Measurements from ENCODE around the gene CFAP44.
"Not testable (repeated sequence)": the region's sequence is repeated elsewhere in the genome, so short reads cannot be mapped to it uniquely, and the experiment has no call there.

CFAP44 gene, protein sequence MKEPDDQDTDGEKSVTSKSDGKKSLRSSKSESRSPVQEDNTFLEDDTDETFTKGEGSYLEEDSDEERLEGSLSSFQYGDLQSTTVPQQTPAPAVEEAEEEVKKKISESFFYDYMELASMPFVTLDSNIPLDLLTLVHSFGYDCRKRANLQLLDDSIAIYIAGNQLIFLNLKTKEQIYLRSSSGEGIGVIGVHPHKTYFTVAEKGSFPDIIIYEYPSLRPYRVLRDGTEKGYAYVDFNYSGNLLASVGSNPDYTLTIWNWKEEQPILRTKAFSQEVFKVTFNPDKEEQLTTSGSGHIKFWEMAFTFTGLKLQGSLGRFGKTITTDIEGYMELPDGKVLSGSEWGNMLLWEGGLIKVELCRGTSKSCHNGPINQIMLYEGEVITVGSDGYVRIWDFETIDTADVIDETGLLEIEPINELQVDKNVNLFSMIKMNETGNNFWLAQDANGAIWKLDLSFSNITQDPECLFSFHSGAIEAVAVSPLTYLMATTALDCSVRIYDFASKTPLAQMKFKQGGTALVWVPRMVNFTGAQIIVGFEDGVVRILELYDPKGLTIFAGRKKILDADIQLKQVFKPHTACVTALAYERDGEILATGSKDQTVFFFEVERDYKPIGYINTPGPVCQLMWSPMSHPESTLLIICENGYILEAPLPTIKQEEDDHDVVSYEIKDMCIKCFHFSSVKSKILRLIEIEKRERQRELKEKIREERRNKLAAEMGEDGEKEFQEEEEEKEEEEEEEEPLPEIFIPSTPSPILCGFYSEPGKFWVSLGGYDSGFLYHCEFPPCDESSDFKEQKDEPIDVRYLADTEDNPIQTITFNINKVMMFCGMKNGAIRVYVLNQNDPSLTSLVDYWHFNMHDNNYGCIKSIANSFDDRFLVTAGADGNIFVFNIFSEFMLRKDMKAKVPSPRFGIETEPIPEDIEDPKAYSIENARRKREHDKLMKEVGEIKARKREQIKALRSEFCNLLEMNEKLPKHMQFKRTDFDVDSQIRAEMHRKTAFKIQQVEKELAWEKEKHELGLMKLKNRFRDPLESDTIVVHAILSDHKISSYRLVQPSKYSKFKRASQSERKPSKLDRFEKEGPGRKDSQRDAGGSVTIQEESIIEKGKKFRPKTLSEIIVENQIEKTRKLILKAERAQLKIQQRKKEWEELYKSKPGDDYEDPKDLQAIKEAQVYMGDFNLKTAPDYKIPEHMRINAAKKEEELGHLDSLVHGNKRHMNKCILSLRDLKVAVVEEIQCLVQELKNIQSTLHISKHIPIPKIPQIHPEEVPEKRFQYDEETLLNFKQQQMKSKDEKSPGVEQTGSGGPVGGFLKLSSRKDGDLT (N-terminal part only)

DNA sequence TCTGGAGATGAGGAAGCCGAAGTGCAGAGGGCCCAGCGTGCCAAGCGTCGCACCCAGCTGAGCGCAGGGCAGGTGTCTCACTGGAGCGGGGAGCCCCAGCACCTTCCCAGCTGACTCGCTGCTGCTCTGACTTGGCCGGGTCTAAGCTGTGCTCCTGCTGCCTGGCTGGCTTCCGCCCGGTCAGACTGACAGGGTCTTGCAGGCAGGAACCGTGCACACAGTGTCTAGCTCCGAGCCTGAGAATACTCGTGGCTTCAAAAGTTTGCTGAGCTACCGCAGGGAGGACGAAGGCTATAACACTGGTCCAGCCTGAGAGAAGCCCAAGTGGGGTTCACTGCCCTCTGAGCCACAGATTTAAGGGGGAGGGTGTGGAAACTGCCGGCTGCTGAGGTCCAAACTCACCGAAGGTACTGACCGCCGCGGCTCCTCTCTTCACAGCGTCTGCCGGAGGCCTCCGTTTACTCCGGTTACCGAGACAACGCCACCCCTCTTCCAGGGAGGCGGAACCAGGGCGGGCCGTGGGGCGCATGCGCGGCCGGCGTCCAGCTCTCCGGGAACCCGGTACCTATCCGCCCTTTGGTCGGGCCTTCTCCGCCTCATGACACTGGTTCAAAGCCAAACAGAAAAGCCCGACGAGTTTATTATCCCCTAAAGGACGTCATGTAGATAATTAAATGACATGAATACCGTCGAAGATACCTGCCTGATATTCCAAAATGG lies at the start of gene CFAP44:
Gene CFAP44, minus strand, starts transcription at position 443 of the 720 bp plus-strand sequence. CDS start 7,829 bp downstream, outside the sequence.
- peak; percentile 12 for DNase-seq (ENCODE audit: low read depth)

DNA sequence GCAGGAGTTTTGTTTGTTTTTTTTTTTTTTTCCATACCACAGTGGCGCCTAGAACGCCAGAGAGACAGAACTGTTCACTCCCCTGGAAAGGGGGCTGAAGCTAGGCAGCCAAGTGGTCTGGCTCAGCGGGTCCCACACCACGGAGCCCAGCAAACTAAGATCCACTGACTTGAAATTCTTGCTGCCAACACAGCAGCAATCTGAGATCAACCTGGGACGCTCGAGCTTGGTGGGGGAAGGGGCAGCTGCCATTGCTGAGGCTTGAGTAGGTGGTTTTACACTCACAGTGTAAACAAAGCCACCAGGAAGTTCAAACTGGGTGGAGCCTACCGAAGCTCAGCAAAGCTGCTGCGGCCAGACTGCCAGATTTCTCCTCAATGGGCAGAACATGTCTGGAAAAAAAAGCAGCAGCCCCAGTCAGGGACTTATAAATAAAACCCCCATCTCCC lies 43.9 kb upstream of the CFAP44 start:
- no peak for DNase-seq (ENCODE audit: low read depth)

DNA sequence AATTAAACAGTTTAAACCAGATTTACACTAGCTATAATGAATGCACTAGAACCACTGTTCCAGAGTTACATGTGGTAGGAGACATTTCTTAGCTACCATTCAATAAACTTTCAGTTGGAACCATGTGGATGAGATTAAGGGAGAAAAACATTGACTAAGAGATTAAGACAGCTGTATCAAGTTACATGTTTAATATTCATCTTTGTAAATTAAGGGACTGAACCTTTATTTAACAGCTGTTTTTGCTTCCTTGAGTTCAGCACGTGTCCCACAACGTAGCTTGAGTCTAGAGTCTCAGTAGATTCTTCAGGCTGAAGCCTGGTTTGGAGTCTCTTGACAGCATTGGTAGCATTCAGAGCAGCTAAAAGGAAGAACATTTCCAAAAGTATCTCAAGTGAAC lies 27.2 kb upstream of the CFAP44 start:
- DNase-seq (ENCODE audit: low read depth) = no peak

DNA sequence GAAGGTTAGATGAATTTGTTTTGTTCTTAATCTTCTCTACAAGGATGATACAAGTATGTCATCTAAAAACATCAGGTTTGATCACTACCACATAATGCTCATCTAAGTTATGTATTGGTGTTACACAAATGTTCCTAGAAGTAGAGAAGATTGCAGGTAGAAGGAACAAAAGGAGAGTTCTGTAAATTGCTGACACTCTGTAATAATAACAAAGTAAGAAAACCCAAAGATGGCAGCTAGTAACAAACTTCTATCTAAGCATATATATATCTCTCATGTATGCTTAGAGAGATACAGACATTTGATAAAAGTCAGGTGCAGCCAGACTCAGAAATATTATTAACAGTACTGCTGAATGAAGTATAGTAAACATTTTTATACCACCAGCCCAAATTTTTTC lies 20.2 kb upstream of the CFAP44 start:
- DNase-seq (ENCODE audit: low read depth) = no peak

DNA sequence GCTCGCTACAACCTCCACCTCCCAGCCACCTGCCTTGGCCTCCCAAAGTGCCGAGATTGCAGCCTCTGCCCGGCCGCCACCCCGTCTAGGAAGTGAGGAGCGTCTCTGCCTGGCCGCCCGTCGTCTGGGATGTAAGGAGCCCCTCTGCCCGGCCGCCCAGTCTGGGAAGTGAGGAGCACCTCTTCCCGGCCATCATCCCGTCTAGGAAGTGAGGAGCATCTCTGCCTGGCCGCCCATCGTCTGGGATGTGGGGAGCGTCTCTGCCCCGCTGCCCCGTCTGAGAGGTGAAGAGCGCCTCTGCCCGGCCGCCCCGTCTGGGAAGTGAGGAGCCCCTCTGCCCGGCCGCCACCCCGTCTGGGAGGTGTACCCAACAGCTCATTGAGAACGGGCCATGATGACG lies 17.3 kb upstream of the CFAP44 start:
- not testable (repeated sequence) for DNase-seq (ENCODE audit: low read depth)

DNA sequence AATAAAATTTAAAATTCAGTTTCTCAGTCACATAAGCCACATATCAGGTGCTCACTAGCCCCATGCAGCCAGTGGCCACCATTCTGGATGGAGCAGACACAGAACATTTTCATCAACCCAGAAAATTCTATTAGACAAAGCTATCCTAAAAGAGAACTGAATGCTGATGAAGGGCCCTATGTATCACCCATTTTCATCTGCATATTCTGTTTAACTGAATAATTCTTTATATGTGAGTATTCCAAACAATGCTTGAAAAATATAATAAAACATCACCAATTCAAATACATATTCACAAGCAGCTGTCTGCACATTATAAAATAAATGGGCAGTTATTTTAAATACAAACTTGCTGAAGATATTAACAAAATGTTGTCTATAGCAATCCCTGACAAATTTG lies 14.2 kb upstream of the CFAP44 start:
- DNase-seq (ENCODE audit: low read depth) = no peak

DNA sequence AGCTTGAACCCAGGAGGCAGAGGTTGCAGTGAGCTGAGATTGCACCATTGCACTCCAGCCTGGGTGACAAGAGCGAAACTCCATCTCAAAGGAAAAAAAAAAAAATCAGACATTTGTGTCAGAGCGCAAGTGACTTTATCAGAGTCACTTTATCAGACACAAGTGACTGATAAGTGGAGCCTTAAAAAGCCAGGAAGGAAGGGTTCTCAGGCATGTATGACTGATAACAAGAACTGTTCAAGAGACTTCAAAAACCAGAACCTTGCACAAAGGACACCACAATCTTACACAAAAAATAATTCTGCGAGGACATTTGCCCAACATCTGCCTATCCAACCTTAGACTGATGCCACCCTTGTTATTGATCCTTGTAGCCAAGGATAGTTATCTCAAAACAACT lies 13.3 kb upstream of the CFAP44 start:
- no peak for DNase-seq (ENCODE audit: low read depth)

DNA sequence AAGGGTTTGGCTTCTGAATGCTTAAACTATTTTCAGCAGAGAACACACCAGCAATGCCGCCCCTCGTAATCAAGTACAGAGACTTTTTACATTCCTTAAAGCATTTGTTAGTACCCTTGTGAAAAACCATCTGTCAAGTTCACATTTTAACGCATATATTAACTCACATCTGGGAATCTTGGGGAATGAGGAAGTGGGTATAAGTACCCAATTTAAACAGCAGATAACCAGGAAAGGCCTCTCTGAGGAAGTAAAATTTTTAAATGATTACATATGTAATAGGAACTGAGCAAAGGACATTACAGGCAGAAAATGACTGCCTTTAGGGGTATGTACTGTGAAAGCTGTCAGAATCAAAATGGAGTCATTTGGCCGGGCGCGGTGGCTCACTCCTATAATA lies 12.8 kb upstream of the CFAP44 start:
- no peak for DNase-seq (ENCODE audit: low read depth)

DNA sequence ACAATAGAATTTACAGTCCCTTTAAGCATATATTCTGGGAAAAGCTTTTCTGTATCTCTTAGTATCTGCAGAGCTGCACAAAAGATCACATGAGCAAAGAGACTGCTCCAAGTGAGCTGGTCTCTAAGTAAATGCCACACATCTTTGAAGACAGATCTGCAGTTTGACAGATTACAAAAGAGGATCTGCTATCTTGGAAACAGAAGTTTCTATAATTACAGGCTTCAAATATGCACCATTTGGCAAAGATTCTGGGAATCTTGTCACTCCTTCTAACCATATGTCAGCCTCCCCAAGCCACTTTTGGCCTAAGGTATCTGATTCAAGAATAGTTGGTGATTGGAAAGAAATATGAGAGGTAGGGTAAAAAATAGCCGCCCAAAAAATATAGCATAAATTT lies 9.6 kb upstream of the CFAP44 start:
- no peak for DNase-seq (ENCODE audit: low read depth)

DNA sequence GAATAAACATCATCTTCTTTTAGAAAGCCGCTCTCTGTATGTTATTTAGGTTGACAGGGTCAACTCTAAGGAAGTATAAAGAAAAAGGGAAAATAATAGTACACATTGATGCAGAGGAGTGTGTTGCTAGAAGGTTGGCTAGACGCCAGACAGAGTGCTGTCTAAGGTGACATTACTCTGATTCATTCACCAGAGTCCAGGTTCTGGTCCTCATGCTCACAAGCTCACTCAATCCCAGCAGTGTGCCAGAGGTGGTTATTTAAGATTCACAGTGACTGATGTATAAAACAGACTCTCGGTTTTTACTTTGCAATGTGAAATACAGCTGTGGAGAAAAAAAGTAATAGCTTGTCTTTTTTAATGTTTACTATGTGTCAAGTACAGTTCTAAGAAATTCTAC lies 1.7 kb downstream of the CFAP44 start:
- DNase-seq (ENCODE audit: low read depth) = no peak

DNA sequence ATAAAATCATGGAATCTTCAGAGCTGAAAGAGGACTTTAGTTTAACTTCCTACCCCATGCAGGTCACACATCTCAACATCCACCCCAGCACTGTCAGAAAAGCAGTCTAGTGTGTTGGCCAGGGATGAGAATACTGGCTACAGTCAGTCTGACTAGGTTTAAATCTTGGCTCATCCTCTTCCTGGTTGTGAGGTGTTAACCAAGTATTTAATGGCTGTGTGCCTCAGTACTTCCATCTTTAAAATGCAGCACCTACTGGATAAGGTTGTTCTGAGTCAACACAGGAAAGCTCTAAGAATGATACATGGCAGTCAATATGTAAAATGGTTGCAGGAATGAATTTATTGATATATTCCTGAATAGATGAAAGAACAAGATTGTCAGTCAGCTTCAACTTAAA lies 3.1 kb downstream of the CFAP44 start:
- DNase-seq (ENCODE audit: low read depth) = no peak

DNA sequence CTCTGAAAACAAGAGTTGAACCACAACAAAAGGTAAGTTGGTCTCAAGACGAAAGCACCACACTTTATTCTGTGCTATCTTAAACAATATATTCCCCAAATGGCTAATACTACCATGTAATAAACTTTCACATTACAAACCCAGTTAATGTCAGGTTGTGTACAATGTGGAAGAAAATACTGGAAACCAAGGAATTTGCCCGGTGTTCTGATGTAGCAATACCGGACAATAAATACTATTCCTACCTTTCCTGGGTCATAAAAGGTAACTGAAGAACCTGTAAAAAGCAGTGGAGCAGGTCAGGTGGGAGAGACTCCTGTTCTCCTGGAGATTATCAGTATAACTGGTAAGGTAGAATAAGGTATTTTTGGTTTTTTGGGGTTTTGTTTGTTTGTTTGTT lies 3.9 kb downstream of the CFAP44 start:
- DNase-seq (ENCODE audit: low read depth) = no peak

DNA sequence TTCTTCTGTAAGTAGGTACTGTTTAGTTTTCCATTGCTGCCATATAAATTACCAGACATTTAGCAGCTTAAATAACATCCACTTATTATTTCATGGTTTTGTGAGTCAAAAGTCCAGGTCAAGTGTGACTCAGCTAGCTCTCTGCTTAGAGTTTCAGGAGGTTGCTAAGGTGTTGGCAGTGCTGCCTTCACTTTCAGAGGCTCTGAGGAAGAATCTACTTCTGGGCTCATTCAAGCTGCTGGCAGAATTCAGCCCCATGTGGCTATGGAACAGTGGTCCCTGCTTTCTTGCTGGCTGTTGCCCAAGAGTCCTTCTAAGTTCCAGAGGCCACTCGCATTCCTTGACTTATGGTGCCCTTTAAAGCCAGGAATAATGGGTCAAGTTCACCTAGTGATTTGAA lies 4.5 kb downstream of the CFAP44 start:
- DNase-seq (ENCODE audit: low read depth) = no peak

DNA sequence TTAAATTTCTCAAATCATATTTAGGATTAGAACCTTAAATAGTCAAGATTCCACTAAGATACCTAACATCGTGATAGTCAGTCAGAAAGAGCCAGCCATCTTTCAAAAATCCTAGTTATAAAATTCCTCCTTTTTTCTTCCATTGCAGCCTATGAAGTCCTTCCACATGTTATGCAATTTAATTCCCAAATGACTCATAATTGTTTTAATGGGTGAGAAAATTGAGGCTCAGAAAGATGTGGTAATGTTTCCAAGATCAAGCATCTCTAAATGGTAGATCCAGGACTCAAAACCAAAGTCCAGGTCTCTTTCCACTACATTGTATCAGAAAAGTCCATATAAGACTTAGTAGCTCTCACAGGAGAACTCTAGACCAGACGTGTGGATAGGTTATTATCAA lies 9.5 kb downstream of the CFAP44 start:
- no peak for DNase-seq (ENCODE audit: low read depth)

DNA sequence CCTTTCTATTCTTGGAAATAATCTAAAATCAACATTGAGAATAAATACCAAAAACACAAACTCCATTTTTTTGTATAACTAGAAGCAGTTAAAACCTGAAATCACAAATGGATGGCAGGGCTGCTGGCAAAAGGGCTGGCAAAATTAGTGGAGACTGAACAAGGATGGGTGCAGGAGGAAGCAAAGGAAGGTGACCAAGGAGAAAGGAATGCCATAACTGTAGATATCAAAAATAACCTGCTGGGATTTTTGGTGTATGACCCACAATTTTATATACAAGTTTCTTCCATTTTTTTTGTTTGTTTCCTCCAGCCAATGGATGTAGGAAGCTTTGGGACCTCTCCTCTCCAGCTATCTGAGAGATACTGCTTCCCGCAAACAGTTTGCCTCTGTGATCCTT lies 12.7 kb downstream of the CFAP44 start:
- no peak for DNase-seq (ENCODE audit: low read depth)

DNA sequence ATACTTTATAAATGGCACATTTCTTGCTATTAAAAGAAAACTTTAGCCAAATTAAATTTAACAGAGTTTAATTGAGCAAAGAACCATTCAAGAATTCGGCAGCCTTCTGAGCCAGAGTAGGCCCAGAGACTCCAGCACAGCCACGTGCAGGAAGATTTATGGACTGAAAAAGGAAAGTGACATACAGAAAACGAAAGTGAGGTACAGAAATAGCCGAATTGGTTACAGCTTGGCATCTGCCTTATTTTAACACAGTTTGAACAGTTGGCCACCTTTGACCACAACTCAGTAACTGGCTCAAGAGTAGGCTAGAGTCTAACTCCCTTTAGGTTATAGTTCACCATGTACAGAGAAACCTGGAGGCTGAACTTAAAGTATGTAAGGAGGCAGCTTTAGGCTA lies 17.6 kb downstream of the CFAP44 start:
- DNase-seq (ENCODE audit: low read depth) = no peak

DNA sequence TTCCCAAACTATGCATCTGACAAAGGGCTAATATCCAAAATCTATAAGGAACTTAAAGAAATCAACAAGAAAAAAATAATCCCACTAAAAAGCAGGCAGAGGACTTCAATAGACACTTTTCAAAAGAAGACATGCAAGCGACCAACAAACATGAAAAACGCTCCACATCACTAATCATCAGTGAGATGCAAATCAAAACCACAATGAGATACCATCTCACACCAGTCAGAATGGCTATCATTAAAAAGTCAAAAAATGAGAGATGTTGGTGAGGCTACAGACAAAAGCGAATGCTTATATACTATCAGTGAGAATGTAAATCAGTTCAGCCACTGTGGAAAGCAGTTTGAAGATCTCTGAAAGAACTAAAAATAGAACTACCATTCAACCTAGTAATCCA lies 20.2 kb downstream of the CFAP44 start:
- no peak for DNase-seq (ENCODE audit: low read depth)

DNA sequence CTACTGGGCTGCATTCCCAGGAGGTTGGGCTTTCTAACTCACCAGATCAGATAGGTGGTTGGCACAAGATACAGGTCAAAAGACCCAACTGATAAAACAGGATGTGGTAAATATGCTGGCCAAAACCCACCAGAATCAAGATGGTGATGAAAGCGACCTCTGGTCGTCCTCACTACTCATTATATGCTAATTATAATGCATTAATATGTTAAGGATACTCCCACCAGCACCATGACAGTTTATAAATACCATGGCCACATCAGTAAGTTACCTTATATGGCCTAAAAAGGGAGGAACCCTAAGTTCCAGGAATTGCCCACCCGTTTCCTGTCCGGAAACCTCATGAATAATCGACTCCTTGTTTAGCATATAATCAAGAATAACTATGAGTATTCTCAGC lies 31.6 kb downstream of the CFAP44 start:
- no peak for DNase-seq (ENCODE audit: low read depth)

DNA sequence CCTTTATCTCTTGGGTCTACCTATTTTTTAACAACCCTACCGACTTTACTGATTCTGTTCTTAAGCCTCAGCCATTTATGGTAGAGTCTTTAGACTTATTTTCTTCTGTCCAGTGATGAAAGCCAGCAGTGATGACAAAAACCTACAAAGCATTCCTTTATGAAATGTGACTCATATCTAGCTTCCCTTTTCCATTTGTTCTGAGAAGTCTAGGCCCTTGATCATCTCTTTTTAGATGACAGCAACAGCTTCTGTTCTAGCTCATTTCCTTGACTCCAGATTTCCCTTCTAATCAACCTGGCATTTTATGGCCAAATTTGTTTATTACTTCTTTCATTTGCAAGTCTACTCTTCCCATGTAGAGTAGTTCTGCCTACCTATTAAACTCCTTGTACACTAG lies 36.1 kb downstream of the CFAP44 start:
- DNase-seq (ENCODE audit: low read depth) = no peak

DNA sequence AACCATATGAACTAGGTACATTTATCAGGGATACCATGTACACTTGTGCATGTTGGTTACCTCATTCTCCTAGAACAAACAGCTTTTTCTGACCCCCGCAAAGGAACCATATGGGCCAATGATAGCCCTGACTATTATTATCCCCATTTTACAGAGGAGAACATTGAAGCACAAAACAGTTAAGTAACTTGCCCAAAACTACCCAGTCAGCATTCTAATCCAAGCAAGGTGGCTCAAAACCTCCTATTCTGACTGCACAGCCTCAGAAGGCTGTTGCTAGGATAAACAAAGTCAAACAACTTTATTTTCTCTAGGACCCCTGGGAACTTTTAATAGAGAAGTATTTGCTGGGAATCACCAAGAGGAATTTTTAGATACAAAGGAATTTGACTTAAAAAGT lies 36.7 kb downstream of the CFAP44 start:
- DNase-seq (ENCODE audit: low read depth) = no peak

All from stimulated activated CD8-positive, alpha-beta memory T cell treated with anti-CD3 and anti-CD28 coated beads, Interleukin-7, amount 100 ng/mL, for 24 hours (primary cell).